ENCODE data around the gene TNRC6A.
A peak's percentile ranks its signal among the peaks of the same experiment; 100 is the strongest.
"Not testable (repeated sequence)": the region's sequence is repeated elsewhere in the genome, so short reads cannot be mapped to it uniquely, and the experiment has no call there.

The TNRC6A gene

DNA sequence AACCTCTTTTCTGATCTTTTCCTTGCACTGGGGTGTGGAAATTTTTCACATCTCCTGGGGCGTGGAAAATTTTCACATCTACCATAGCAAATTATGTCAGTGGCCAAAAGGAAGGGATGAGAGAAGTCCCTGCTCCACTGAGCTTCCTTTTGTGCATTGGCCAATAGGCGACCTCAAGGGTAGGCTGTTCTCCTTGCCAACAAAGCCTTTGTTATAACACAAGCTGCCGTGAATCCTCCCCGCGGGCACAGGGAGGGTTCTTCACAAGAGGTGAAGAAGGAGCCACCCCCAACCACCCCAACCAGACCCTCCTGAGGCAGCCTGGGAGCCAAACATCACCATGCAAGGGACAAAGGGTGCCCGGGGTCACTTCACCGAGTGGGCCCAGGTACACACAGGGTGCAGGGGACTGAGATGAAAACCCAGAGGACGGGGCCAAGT, 122.8 kb downstream of the TNRC6A start:
- H3K4me1 Mint-ChIP-seq (ENCODE audit: low read depth in 2 of 2), result peaks cover 0 to 3% of the 10 kb centered on the region in 2 donors
- no peaks in the 10 kb centered on the region for H3K9me3 Mint-ChIP-seq
- ATAC-seq (replicated peaks) (no peak), DNase-seq (no peak)
- no peak overlapping the region for H3K4me3 Mint-ChIP-seq
- H3K27ac Mint-ChIP-seq, result no peak overlapping the region
- peaks cover 7 to 13% of the 10 kb centered on the region in 2 donors for H3K27me3 Mint-ChIP-seq
- H3K36me3 Mint-ChIP-seq (ENCODE audit: insufficient read depth), result no peaks in the 10 kb centered on the region

DNA sequence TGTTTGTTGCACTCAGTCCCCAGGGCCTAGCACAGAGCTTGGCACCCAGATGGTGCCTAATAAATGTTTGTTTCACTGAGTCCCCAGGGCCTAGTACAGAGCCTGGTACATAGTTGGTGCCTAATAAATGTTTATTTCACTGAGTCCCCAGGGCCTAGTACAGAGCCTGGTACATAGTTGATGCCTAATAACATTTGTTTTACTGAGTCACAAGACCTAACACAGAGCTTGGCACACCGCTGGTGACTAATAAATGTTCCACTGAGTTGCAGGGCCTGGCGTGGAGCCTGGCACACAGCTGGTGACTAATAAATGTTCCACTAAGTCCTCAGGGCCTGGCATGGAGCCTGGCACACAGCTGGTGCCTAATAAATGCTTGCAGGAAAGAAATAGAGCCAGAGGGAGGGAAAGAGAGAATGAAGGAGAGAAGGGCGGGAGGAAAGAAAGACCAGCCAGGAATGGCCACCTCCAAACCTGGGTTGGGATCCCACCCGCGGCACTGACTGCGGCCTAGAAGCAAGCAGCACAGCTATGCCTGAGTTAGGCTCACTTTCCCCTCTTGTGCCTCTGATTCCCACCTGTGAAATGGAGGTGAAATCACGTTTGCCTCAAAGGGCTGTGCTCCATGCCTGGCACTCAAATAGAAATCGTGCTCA, 123.8 kb downstream of the TNRC6A start:
- Mint-ChIP-seq H3K27me3 (peaks cover 0 to 15% of the 10 kb centered on the region in 2 donors), H3K36me3 (ENCODE audit: insufficient read depth) (no peaks in the 10 kb centered on the region), H3K4me3 (no peak overlapping the region), H3K27ac (no peak overlapping the region), H3K4me1 (ENCODE audit: low read depth in 2 of 2) (peaks cover 0 to 3% of the 10 kb centered on the region in 2 donors), H3K9me3 (no peaks in the 10 kb centered on the region)
- no peak for DNase-seq
- no peak for ATAC-seq (replicated peaks)

- no peak overlapping the region for H3K4me3 Mint-ChIP-seq
- no peaks in the 10 kb centered on the region for H3K9me3 Mint-ChIP-seq
- DNase-seq, result no peak
- peaks cover 5 to 20% of the 10 kb centered on the region in 2 donors for H3K27me3 Mint-ChIP-seq
- no peak overlapping the region for H3K27ac Mint-ChIP-seq
- H3K4me1 Mint-ChIP-seq (ENCODE audit: low read depth in 2 of 2), result peaks cover 0 to 3% of the 10 kb centered on the region in 2 donors
- peaks cover 3% of the 10 kb centered on the region for H3K36me3 Mint-ChIP-seq (ENCODE audit: insufficient read depth)
- no peak for ATAC-seq (replicated peaks)
Observed at GRCh38 chr16:24853830-24854229, 124.4 kb downstream of the TNRC6A start.

DNA sequence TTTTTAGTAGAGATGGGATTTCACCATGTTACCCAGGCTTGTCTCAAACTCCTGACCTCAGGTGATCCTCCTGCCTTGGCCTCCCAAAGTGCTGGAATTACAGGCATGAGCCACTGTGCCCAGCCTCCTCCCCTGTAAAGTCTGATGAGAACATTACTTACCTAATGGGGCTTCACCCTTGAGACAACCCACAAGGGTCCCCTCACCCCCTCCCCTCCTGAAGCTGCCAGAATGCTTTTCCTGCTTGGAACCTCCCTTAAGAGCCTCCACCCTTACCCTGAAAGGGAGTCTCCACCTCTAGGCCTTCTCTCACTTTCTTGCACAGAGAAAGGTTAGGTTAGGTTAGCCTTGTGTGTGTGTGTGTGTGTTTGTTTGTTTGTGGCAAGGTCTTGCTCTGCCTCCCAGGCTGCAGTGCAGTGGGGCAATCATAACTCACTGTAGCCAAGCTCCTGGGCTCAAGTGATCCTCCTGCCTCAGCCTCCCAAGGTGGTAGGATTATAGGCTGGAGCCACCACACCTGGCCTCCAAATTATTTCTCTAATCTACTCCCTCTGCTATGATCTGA, 125.2 kb downstream of the TNRC6A start:
- no peak for DNase-seq
- Mint-ChIP-seq H3K36me3 (ENCODE audit: insufficient read depth) (peaks cover 3% of the 10 kb centered on the region), H3K27me3 (peaks cover 5 to 23% of the 10 kb centered on the region in 2 donors), H3K4me3 (no peak overlapping the region), H3K4me1 (ENCODE audit: low read depth in 2 of 2) (peaks cover 0 to 3% of the 10 kb centered on the region in 2 donors), H3K9me3 (no peaks in the 10 kb centered on the region), H3K27ac (no peak overlapping the region)
- no peak for ATAC-seq (replicated peaks)

- DNase-seq (no peak), ATAC-seq (replicated peaks) (no peak)
- H3K9me3 Mint-ChIP-seq, result no peaks in the 10 kb centered on the region
- H3K27ac Mint-ChIP-seq, result no peak overlapping the region
- no peak overlapping the region for H3K4me3 Mint-ChIP-seq
- H3K4me1 Mint-ChIP-seq (ENCODE audit: low read depth in 2 of 2), result peaks cover 0 to 3% of the 10 kb centered on the region in 2 donors
- H3K27me3 Mint-ChIP-seq, result peaks cover 5 to 23% of the 10 kb centered on the region in 2 donors
- peaks cover 3% of the 10 kb centered on the region for H3K36me3 Mint-ChIP-seq (ENCODE audit: insufficient read depth)
Observed at GRCh38 chr16:24855678-24856077, 126.2 kb downstream of the TNRC6A start.

GRCh38 chr16:24856871-24857270, 127.4 kb downstream of the TNRC6A start:
- not testable (repeated sequence) for ATAC-seq (replicated peaks); DNase-seq; H3K4me3 Mint-ChIP-seq; H3K36me3 Mint-ChIP-seq (ENCODE audit: insufficient read depth); H3K27ac Mint-ChIP-seq; H3K4me1 Mint-ChIP-seq (ENCODE audit: low read depth in 2 of 2); H3K9me3 Mint-ChIP-seq
- peaks cover 5 to 23% of the 10 kb centered on the region in 2 donors for H3K27me3 Mint-ChIP-seq

DNA sequence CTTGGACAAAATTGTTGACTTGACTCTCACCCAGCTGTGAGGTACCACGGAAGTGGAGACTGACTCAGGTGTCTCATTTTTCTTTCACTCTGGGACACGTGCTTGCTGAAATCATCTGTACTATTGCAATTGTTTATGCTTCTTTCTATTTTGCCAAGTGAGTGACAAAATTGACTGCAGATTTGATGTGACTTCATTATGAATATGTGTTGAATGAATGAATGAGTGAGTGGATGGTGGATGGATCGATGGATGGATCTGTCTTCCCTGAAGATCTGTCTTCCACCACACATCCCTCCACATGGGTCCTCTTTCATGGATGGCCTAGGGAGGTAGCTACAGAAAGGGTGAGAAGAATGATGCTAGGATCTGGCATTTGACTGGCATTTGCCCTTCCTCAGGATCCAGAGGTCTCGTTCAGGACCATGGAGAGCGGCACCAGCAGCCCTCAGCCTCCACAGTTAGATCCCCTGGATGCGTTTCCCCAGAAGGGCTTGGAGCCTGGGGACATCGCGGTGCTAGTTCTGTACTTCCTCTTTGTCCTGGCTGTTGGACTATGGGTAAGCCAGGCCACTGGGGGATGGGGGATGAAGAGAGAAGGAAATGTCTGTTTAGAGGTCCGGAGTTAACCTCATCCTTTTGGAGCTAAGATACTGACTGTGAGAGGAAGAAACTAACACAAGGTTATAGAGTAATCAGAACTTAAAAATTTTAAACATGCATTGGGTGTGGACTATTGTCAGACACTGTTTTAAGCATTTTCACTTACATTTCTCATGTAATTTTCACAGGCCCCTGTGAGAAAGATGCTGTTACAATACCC, 129.0 kb downstream of the TNRC6A start:
- peaks cover 0 to 3% of the 10 kb centered on the region in 2 donors for H3K9me3 Mint-ChIP-seq
- H3K4me1 Mint-ChIP-seq (ENCODE audit: low read depth in 2 of 2), result no peaks in the 10 kb centered on the region
- no peak overlapping the region for H3K27ac Mint-ChIP-seq
- peaks cover 5 to 23% of the 10 kb centered on the region in 2 donors for H3K27me3 Mint-ChIP-seq
- ATAC-seq (replicated peaks), result no peak
- DNase-seq, result peak; percentile 12 to 31 (median 18)
- H3K36me3 Mint-ChIP-seq (ENCODE audit: insufficient read depth), result peaks cover 3% of the 10 kb centered on the region
- H3K4me3 Mint-ChIP-seq, result no peak overlapping the region

- Mint-ChIP-seq H3K27ac (no peak overlapping the region), H3K4me3 (no peak overlapping the region), H3K36me3 (ENCODE audit: insufficient read depth) (peaks cover 3% of the 10 kb centered on the region), H3K9me3 (peaks cover 0 to 7% of the 10 kb centered on the region in 2 donors), H3K27me3 (peaks cover 10% of the 10 kb centered on the region in 2 donors), H3K4me1 (ENCODE audit: low read depth in 2 of 2) (no peaks in the 10 kb centered on the region)
- DNase-seq (no peak), ATAC-seq (replicated peaks) (no peak)
Observed at GRCh38 chr16:24861461-24861860, 132.0 kb downstream of the TNRC6A start.

- Mint-ChIP-seq H3K36me3 (ENCODE audit: insufficient read depth) (no peaks in the 10 kb centered on the region), H3K4me3 (no peak overlapping the region), H3K4me1 (ENCODE audit: low read depth in 2 of 2) (no peaks in the 10 kb centered on the region), H3K9me3 (peaks cover 0 to 7% of the 10 kb centered on the region in 2 donors), H3K27ac (no peak overlapping the region), H3K27me3 (peaks cover 5% of the 10 kb centered on the region in 2 donors)
- ATAC-seq (replicated peaks) (no peak), DNase-seq (no peak)
Observed at GRCh38 chr16:24863582-24864437, 134.4 kb downstream of the TNRC6A start.

- H3K36me3 Mint-ChIP-seq (ENCODE audit: insufficient read depth), result no peaks in the 10 kb centered on the region
- DNase-seq (no peak), ATAC-seq (replicated peaks) (no peak)
- H3K4me1 Mint-ChIP-seq (ENCODE audit: low read depth in 2 of 2), result no peaks in the 10 kb centered on the region
- H3K27ac Mint-ChIP-seq, result no peak overlapping the region
- H3K9me3 Mint-ChIP-seq, result peaks cover 0 to 4% of the 10 kb centered on the region in 2 donors
- no peak overlapping the region for H3K4me3 Mint-ChIP-seq
- peaks cover 5 to 7% of the 10 kb centered on the region in 2 donors for H3K27me3 Mint-ChIP-seq
Observed at GRCh38 chr16:24869033-24869432, 139.6 kb downstream of the TNRC6A start.

GRCh38 chr16:24871891-24872290, 142.4 kb downstream of the TNRC6A start:
- H3K4me1 Mint-ChIP-seq (ENCODE audit: low read depth in 2 of 2), result no peaks in the 10 kb centered on the region
- peaks cover 6 to 33% of the 10 kb centered on the region in 2 donors for H3K27me3 Mint-ChIP-seq
- DNase-seq, result no peak
- no peak overlapping the region for H3K4me3 Mint-ChIP-seq
- H3K9me3 Mint-ChIP-seq, result no peaks in the 10 kb centered on the region
- no peak overlapping the region for H3K27ac Mint-ChIP-seq
- no peak for ATAC-seq (replicated peaks)
- H3K36me3 Mint-ChIP-seq (ENCODE audit: insufficient read depth), result no peaks in the 10 kb centered on the region

DNA sequence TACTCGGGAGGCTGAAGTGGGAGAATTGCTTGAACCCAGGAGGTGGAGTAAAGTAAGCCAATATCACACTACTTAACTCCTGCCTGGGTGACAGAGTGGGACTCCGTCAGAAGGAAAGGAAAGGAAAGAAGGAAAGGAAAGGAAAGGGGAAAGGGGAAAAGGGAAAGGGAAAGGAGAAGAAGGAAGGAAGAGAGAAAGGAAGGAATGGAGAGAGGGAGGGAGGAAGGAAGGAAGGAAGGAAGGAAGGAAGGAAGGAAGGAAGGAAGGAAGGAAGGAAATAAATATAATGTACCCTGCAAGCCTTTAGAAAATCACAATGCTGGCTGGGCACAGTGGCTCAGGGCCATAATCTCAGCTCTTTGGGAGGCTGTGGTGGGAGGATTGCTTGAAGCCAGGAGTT, 143.6 kb downstream of the TNRC6A start:
- peaks cover 6 to 33% of the 10 kb centered on the region in 2 donors for H3K27me3 Mint-ChIP-seq
- no peaks in the 10 kb centered on the region for H3K4me1 Mint-ChIP-seq (ENCODE audit: low read depth in 2 of 2)
- DNase-seq (no peak), ATAC-seq (replicated peaks) (no peak)
- H3K36me3 Mint-ChIP-seq (ENCODE audit: insufficient read depth), result no peaks in the 10 kb centered on the region
- H3K4me3 Mint-ChIP-seq, result no peak overlapping the region
- no peaks in the 10 kb centered on the region for H3K9me3 Mint-ChIP-seq
- H3K27ac Mint-ChIP-seq, result no peak overlapping the region

DNA sequence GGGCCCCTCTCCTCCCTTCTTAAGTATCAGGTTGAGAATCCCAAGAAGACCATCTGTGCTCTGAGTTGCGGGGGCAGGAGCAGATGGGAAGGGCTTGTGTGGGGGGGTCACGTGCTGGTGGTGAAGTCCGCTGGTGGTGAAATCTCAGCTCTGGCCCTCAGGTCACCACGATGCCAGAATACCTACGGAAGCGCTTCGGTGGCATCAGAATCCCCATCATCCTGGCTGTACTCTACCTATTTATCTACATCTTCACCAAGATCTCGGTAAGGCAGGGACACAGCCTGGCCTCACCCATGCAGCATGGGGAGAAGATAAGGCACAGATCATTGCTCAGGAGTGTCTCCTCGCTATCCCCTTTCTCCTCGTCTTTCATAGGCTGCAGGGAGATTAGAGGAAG, 146.0 kb downstream of the TNRC6A start:
- ATAC-seq (replicated peaks), result no peak

More for the DNA sequence above, 146.0 kb downstream of the TNRC6A start:
- Mint-ChIP-seq H3K9me3 (no peaks in the 10 kb centered on the region), H3K4me3 (no peak overlapping the region), H3K27ac (no peak overlapping the region), H3K4me1 (ENCODE audit: low read depth in 2 of 2) (no peaks in the 10 kb centered on the region), H3K36me3 (ENCODE audit: insufficient read depth) (no peaks in the 10 kb centered on the region), H3K27me3 (peaks cover 6 to 26% of the 10 kb centered on the region in 2 donors)
- no peak for DNase-seq
